Colonic mucosa (tissue), 4 donors: ENCODE measurements around the gene NPSR1. TPM values are rescaled to one million over a fixed set of nuclear protein-coding genes. Genes with fewer than 3 reads are reported as not detected.
"Not testable (repeated sequence)": the region's sequence is repeated elsewhere in the genome, so short reads cannot be mapped to it uniquely, and the experiment has no call there.

ENCODE experiments used
- DNase-seq: peaks from one replicate; pipeline ENCODE4 v3.0.0-alpha.2; 2020
- H3K27ac ChIP-seq: fragments of 200-600 bp; one replicate; pipeline ENCODE4 v1.8.0; 2021
- H3K27me3 ChIP-seq: fragments of 200-600 bp; one replicate; pipeline ENCODE4 v1.8.0; 2021
- H3K36me3 ChIP-seq: fragments of 200-600 bp; one replicate; pipeline ENCODE4 v1.8.0; 2021
- H3K4me1 ChIP-seq: fragments of 200-600 bp; one replicate; pipeline ENCODE4 v1.8.0; 2021; ENCODE audit warnings: mild to moderate bottlenecking
- H3K4me3 ChIP-seq: fragments of 200-600 bp; one replicate; pipeline ENCODE4 v1.8.0; 2021
- H3K9ac ChIP-seq, 2 donors: one replicate each; pipeline ENCODE4 v1.7.0; 2013; ENCODE audit warnings: control low read depth in 2 of 2, low read depth in 2 of 2, low read length in 2 of 2
- H3K9me3 ChIP-seq: fragments of 200-600 bp; one replicate; pipeline ENCODE4 v1.8.0; 2021
- CTCF ChIP-seq: fragments of 200-600 bp; IDR thresholded peaks from one replicate; pipeline ENCODE4 v1.8.0; 2022; ENCODE audit warnings: antibody characterized with exemption, mild to moderate bottlenecking
- intact Hi-C: fragments of 100-400 bp; cut with DNase I; formaldehyde crosslinking; loops from one replicate; pipeline ENCODE4 v1.14.1; 2022
- total RNA-seq, 2 donors: library from RNA; stranded (reverse); fragmentation: NEBNext Ultra II Directional in 1 of 2; extraction: Animal tissue kit (Norgen Biotek cat#: 25700) in 1 of 2; gene quantifications; one replicate each; pipeline ENCODE4 v1.2.1, GENCODE V29; 2021
- donor health status: healthy.
- donor health status: DM: no; HTN: no; CAD: no.
- donor health status: DM: no; HTN: no; CAD: no.

NPSR1 gene
- total RNA-seq, 2 donors from 2014 or later = 1.0 TPM; not detected in 1

GRCh38 chr7:34780546-34780945 lies 122.5 kb downstream of the NPSR1 start:
- H3K27me3 ChIP-seq = no peaks in the 10 kb centered on the region
- TF ChIP-seq CTCF = no peak
- no peaks in the 10 kb centered on the region for H3K4me1 ChIP-seq
- no peaks in the 10 kb centered on the region for H3K9me3 ChIP-seq
- no peaks in the 10 kb centered on the region for H3K36me3 ChIP-seq
- intact Hi-C loops = no loop called here
- no peak overlapping the region for H3K27ac ChIP-seq
- H3K9ac ChIP-seq = no peak overlapping the region
- DNase-seq = no peak
- no peak overlapping the region for H3K4me3 ChIP-seq

- TF ChIP-seq CTCF = no peak
- intact Hi-C loops = no loop called here
These were observed 129.6 kb downstream of the NPSR1 start for GRCh38 chr7:34787586-34787985.

GRCh38 chr7:34806831-34807230 lies 148.8 kb downstream of the NPSR1 start:
- Histone ChIP-seq H3K36me3 (no peaks in the 10 kb centered on the region), H3K4me1 (no peaks in the 10 kb centered on the region), H3K9me3 (no peaks in the 10 kb centered on the region), H3K9ac (no peak overlapping the region), H3K27ac (no peak overlapping the region), H3K4me3 (no peak overlapping the region), H3K27me3 (no peaks in the 10 kb centered on the region)
- no peak for TF ChIP-seq CTCF
- intact Hi-C loops = no loop called here
- no peak for DNase-seq

More at GRCh38 chr7:34787586-34787985, 129.6 kb downstream of the NPSR1 start:
- Histone ChIP-seq H3K27ac (no peak overlapping the region), H3K4me3 (no peak overlapping the region), H3K9ac (no peak overlapping the region), H3K4me1 (no peaks in the 10 kb centered on the region), H3K27me3 (no peaks in the 10 kb centered on the region), H3K36me3 (no peaks in the 10 kb centered on the region), H3K9me3 (no peaks in the 10 kb centered on the region)
- no peak for DNase-seq

GRCh38 chr7:34807548-34808340 lies 149.7 kb downstream of the NPSR1 start:
- H3K27ac ChIP-seq = no peak overlapping the region
- no peaks in the 10 kb centered on the region for H3K9me3 ChIP-seq
- H3K27me3 ChIP-seq = no peaks in the 10 kb centered on the region
- no peak overlapping the region for H3K4me3 ChIP-seq
- H3K36me3 ChIP-seq = no peaks in the 10 kb centered on the region
- no peak overlapping the region for H3K9ac ChIP-seq
- H3K4me1 ChIP-seq = no peaks in the 10 kb centered on the region
- intact Hi-C loops = no loop called here
- TF ChIP-seq CTCF = no peak
- no peak for DNase-seq

- H3K9ac ChIP-seq, H3K27ac ChIP-seq, H3K36me3 ChIP-seq, intact Hi-C loops, H3K4me3 ChIP-seq, DNase-seq, H3K9me3 ChIP-seq, H3K4me1 ChIP-seq, H3K27me3 ChIP-seq: not testable (repeated sequence)
These were observed 156.3 kb downstream of the NPSR1 start for GRCh38 chr7:34814203-34814842.
